GF-D8 (cell line): Measurements from ENCODE around the gene RAD1.
"Not testable (repeated sequence)": the region's sequence is repeated elsewhere in the genome, so short reads cannot be mapped to it uniquely, and the experiment has no call there.

Experiments used
- DNase-seq: peaks from one replicate; lab custom pipeline; 2025; lab: John Stamatoyannopoulos, UW

Gene RAD1

GRCh38 chr5:34915139-34915855, at the start of gene RAD1, which contains the start of gene BRIX1:
RAD1 (minus strand) TSS chr5:34915504; CDS start chr5:34914892, 612 bp downstream.
BRIX1 (plus strand) TSS chr5:34915711; CDS start chr5:34915739, 28 bp downstream.
- DNase-seq, result peak; percentile 89

- no peak for DNase-seq
Observed at GRCh38 chr5:34959323-34959722, 44.0 kb upstream of the RAD1 start.

GRCh38 chr5:34957857-34958690, 42.8 kb upstream of the RAD1 start:
- no peak for DNase-seq

GRCh38 chr5:34957321-34957720, 42.0 kb upstream of the RAD1 start:
- DNase-seq, result no peak

GRCh38 chr5:34944460-34945047, 29.2 kb upstream of the RAD1 start:
- no peak for DNase-seq

- DNase-seq, result no peak
Observed at GRCh38 chr5:34944044-34944443, 28.7 kb upstream of the RAD1 start.

- no peak for DNase-seq
Observed at GRCh38 chr5:34941936-34942335, 26.6 kb upstream of the RAD1 start.

- DNase-seq, result no peak
Observed at GRCh38 chr5:34932947-34933346, 17.6 kb upstream of the RAD1 start.

GRCh38 chr5:34930870-34931269, 15.6 kb upstream of the RAD1 start:
- no peak for DNase-seq

- DNase-seq, result no peak
Observed at GRCh38 chr5:34930462-34930844, 15.1 kb upstream of the RAD1 start.

- DNase-seq, result peak; percentile 39
Observed at GRCh38 chr5:34929720-34930461, 14.6 kb upstream of the RAD1 start.

- peak; percentile 92 for DNase-seq
Observed at GRCh38 chr5:34929134-34929719, 13.9 kb upstream of the RAD1 start, which contains the start of gene DNAJC21. DNAJC21 (plus strand) TSS chr5:34929559; CDS start chr5:34929820, 261 bp downstream.

GRCh38 chr5:34928267-34928666, 13.0 kb upstream of the RAD1 start:
- no peak for DNase-seq

- no peak for DNase-seq
Observed at GRCh38 chr5:34927785-34928184, 12.5 kb upstream of the RAD1 start.

- no peak for DNase-seq
Observed at GRCh38 chr5:34926318-34926888, 11.1 kb upstream of the RAD1 start.

GRCh38 chr5:34924462-34924765, 9.1 kb upstream of the RAD1 start:
- no peak for DNase-seq

- DNase-seq, result no peak
Observed at GRCh38 chr5:34923694-34924461, 8.6 kb upstream of the RAD1 start.

GRCh38 chr5:34923256-34923655, 8.0 kb upstream of the RAD1 start:
- not testable (repeated sequence) for DNase-seq

GRCh38 chr5:34919077-34919476, 3.8 kb upstream of the RAD1 start:
- DNase-seq, result no peak

GRCh38 chr5:34918025-34918424, 2.7 kb upstream of the RAD1 start:
- DNase-seq, result no peak

- DNase-seq, result no peak
Observed at GRCh38 chr5:34916518-34916917, 1.2 kb upstream of the RAD1 start.
